K562 (cell line): ENCODE data around the gene LRRC8E. TPM values are rescaled to one million over a fixed set of nuclear protein-coding genes. Genes with fewer than 3 reads are reported as not detected.

ENCODE experiments used
- ARHGAP35 ChIP-seq: fragments of 450-650 bp; IDR thresholded peaks from 2 replicates; pipeline ENCODE4 v1.6.1; 2018; ENCODE audit not compliant: partially characterized antibody
- CC2D1A ChIP-seq: fragments of 450-650 bp; IDR thresholded peaks from 2 replicates; pipeline ENCODE4 v1.6.1; 2017; ENCODE audit warnings: mild to moderate bottlenecking
- MCM5 ChIP-seq: fragments of 450-650 bp; IDR thresholded peaks from 2 replicates; pipeline ENCODE4 v1.6.1; 2016; ENCODE audit warnings: low read depth
- NRF1 ChIP-seq, 2 experiments: fragments of 450-650 bp; IDR thresholded peaks in 1 of 2; conservative IDR thresholded peaks in 1 of 2; 2 replicates each; pipeline ENCODE4 v1.6.1; 2014; ENCODE audit warnings: mild to moderate bottlenecking in 2 of 2
- RBM39 ChIP-seq: fragments of 200-400 bp; formaldehyde crosslinking; optimal IDR thresholded peaks from 2 replicates; pipeline ENCODE3; 2018; ENCODE audit warnings: low read depth, low read length
- SETDB1 ChIP-seq: IDR thresholded peaks from one replicate; pipeline ENCODE4 v1.6.1; 2012; ENCODE audit warnings: low read length, control low read depth, inconsistent platforms
- TSC22D4 ChIP-seq: fragments of 450-650 bp; IDR thresholded peaks from 2 replicates; pipeline ENCODE4 v1.6.1; 2016; ENCODE audit warnings: missing genetic modification characterization, missing biosample characterization, control low read depth
- ZNF143 ChIP-seq: sonication (generic); formaldehyde crosslinking; IDR thresholded peaks from 2 replicates; pipeline ENCODE4 v1.9.0; 2022; ENCODE audit warnings: mild to moderate bottlenecking, missing genetic modification reagents
- polyA plus RNA-seq, 8 experiments: library from polyadenylated mRNA; depleted of rRNA in 4 of 8; stranded (reverse) in 5 of 8; unstranded in 3 of 8; fragments of >200 nt; fragmentation: Nextera tagmentation in 2 of 8; fragmentation: Illumina TruSeq in 1 of 8; extraction: Ambion mirVana in 2 of 8; extraction: Trizol in 1 of 8; gene quantifications; 2 replicates each; pipeline versions ENCODE4 v1.2.1 to v1.2.3, GENCODE V29; 2011 to 2014; ENCODE audit warnings: inconsistent platforms in 1 of 8, missing spikeins in 1 of 8
- total RNA-seq, 7 experiments: library from RNA; depleted of rRNA in 6 of 7; stranded (reverse); fragments of >200 nt in 6 of 7; fragmentation: Illumina TruSeq in 2 of 7; extraction: Trizol in 2 of 7; gene quantifications; 2 replicates each; pipeline versions ENCODE4 v1.2.1 to v1.2.3, GENCODE V29; 2011 to 2021; ENCODE audit warnings: low replicate concordance in 1 of 7
- TF ChIP-seq, protein P1 (sequence below): sonication (generic); formaldehyde crosslinking; IDR thresholded peaks from 2 replicates; pipeline ENCODE4 v1.8.0; 2022; ENCODE audit warnings: missing genetic modification reagents, mild to moderate bottlenecking, borderline replicate concordance
- TF ChIP-seq, protein P2 (sequence below), 2 experiments: fragments of 200-800 bp in 1 of 2; sonication (Bioruptor generic) in 1 of 2; sonication (generic) in 1 of 2; formaldehyde crosslinking in 1 of 2; IDR thresholded peaks in 1 of 2; conservative IDR thresholded peaks in 1 of 2; 2 replicates each; pipeline versions ENCODE4 v1.5.0 to v1.6.1; 2016 to 2020; ENCODE audit warnings: missing compliant biosample characterization in 1 of 2, missing genetic modification characterization in 1 of 2, missing genetic modification reagents in 1 of 2
- TF ChIP-seq, protein P3 (sequence below): IDR thresholded peaks from 3 replicates; pipeline ENCODE4 v1.6.1; 2011; ENCODE audit warnings: borderline replicate concordance, mild to moderate bottlenecking, moderate library complexity; ENCODE audit not compliant: insufficient read length; ENCODE audit errors: extremely low read depth
- TF ChIP-seq, protein P4 (sequence below): sonication (generic); formaldehyde crosslinking; IDR thresholded peaks from 2 replicates; pipeline ENCODE4 v1.8.0; 2023; ENCODE audit warnings: mild to moderate bottlenecking, missing genetic modification reagents
- TF ChIP-seq, protein P5 (sequence below), 2 experiments: fragments of 450-650 bp in 1 of 2; sonication (generic) in 1 of 2; formaldehyde crosslinking in 1 of 2; IDR thresholded peaks in 1 of 2; conservative IDR thresholded peaks in 1 of 2; 2 replicates each; pipeline versions ENCODE4 v1.6.1 to v1.8.1; 2016 to 2023; ENCODE audit warnings: mild to moderate bottlenecking in 2 of 2, moderate library complexity in 2 of 2, inconsistent platforms in 1 of 2, missing genetic modification reagents in 1 of 2

LRRC8E gene
- total and polyA plus RNA-seq, 9 of the 15 experiments (the other 6 are each of a cell fraction or from before 2014, with no cell fraction given), result 0.08 to 5.7 (median 3.5) TPM; not detected in 1

DNA sequence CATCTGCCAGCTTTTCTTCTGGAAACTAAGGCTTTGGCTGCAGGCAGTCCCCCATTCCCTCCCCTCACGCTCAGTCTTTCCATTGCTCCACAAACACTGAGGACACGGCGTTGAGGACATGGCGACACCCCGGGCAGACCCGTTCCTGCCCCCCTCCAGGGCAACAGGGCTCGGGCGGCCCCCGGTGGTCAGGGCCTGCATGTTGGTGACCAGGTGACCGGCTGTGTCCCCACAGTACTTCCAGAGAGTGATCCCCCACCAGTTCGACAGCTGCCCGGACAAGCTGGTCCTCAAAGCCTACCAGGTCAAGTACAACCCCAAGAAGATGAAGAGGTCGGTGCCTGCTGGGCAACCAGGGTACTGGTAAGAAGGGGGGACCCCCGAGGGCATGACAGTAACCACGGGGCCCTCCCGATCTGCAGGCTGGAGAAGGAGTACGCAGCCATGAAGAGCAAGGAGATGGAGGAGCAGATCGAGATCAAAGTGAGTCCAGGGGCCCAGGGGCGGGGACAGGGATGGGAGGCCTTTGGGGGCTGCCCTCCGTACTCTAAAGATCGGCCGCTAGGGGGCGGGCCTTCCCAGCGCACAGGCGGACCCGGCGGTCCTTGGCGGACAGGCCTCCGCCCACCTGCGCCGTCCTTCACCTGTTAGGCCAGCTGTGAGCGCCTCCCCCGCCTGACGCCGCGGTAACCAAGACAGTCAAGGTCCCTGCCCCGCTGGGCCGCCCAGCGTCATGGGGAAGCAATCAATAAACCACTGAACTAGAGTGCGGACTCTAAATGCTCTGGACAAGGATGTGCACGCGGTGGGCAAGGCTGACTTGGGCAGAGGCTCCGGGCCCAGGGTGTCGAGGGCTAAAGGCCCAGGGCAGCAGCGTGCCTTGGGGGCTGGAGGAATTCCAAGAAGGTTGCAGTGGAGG lies 35.2 kb upstream of the LRRC8E start (continued):
- TF ChIP-seq, protein P1, sequence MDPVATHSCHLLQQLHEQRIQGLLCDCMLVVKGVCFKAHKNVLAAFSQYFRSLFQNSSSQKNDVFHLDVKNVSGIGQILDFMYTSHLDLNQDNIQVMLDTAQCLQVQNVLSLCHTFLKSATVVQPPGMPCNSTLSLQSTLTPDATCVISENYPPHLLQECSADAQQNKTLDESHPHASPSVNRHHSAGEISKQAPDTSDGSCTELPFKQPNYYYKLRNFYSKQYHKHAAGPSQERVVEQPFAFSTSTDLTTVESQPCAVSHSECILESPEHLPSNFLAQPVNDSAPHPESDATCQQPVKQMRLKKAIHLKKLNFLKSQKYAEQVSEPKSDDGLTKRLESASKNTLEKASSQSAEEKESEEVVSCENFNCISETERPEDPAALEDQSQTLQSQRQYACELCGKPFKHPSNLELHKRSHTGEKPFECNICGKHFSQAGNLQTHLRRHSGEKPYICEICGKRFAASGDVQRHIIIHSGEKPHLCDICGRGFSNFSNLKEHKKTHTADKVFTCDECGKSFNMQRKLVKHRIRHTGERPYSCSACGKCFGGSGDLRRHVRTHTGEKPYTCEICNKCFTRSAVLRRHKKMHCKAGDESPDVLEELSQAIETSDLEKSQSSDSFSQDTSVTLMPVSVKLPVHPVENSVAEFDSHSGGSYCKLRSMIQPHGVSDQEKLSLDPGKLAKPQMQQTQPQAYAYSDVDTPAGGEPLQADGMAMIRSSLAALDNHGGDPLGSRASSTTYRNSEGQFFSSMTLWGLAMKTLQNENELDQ, result no peak
- TF ChIP-seq CC2D1A, result no peak; the same call in 1 of the 2 replicates
- TF ChIP-seq RBM39, result no peak
- no peak for TF ChIP-seq MCM5
- no peak for TF ChIP-seq TSC22D4 (tag)
- peak; percentile 61 to 70 for TF ChIP-seq NRF1 (conservative IDR thresholded peaks at IDR 0.05 in 1 of 2, IDR thresholded peaks at IDR 0.05 in 1 of 2)
- no peak for TF ChIP-seq ZNF143 (CRISPR knock-in tag)
- TF ChIP-seq, protein P2, sequence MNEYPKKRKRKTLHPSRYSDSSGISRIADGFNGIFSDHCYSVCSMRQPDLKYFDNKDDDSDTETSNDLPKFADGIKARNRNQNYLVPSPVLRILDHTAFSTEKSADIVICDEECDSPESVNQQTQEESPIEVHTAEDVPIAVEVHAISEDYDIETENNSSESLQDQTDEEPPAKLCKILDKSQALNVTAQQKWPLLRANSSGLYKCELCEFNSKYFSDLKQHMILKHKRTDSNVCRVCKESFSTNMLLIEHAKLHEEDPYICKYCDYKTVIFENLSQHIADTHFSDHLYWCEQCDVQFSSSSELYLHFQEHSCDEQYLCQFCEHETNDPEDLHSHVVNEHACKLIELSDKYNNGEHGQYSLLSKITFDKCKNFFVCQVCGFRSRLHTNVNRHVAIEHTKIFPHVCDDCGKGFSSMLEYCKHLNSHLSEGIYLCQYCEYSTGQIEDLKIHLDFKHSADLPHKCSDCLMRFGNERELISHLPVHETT (CRISPR knock-in tag; conservative IDR thresholded peaks at IDR 0.05 in 1 of 2, IDR thresholded peaks at IDR 0.05 in 1 of 2), result no peak
- TF ChIP-seq, protein P3, sequence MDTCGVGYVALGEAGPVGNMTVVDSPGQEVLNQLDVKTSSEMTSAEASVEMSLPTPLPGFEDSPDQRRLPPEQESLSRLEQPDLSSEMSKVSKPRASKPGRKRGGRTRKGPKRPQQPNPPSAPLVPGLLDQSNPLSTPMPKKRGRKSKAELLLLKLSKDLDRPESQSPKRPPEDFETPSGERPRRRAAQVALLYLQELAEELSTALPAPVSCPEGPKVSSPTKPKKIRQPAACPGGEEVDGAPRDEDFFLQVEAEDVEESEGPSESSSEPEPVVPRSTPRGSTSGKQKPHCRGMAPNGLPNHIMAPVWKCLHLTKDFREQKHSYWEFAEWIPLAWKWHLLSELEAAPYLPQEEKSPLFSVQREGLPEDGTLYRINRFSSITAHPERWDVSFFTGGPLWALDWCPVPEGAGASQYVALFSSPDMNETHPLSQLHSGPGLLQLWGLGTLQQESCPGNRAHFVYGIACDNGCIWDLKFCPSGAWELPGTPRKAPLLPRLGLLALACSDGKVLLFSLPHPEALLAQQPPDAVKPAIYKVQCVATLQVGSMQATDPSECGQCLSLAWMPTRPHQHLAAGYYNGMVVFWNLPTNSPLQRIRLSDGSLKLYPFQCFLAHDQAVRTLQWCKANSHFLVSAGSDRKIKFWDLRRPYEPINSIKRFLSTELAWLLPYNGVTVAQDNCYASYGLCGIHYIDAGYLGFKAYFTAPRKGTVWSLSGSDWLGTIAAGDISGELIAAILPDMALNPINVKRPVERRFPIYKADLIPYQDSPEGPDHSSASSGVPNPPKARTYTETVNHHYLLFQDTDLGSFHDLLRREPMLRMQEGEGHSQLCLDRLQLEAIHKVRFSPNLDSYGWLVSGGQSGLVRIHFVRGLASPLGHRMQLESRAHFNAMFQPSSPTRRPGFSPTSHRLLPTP, result no peak
- TF ChIP-seq, protein P4, sequence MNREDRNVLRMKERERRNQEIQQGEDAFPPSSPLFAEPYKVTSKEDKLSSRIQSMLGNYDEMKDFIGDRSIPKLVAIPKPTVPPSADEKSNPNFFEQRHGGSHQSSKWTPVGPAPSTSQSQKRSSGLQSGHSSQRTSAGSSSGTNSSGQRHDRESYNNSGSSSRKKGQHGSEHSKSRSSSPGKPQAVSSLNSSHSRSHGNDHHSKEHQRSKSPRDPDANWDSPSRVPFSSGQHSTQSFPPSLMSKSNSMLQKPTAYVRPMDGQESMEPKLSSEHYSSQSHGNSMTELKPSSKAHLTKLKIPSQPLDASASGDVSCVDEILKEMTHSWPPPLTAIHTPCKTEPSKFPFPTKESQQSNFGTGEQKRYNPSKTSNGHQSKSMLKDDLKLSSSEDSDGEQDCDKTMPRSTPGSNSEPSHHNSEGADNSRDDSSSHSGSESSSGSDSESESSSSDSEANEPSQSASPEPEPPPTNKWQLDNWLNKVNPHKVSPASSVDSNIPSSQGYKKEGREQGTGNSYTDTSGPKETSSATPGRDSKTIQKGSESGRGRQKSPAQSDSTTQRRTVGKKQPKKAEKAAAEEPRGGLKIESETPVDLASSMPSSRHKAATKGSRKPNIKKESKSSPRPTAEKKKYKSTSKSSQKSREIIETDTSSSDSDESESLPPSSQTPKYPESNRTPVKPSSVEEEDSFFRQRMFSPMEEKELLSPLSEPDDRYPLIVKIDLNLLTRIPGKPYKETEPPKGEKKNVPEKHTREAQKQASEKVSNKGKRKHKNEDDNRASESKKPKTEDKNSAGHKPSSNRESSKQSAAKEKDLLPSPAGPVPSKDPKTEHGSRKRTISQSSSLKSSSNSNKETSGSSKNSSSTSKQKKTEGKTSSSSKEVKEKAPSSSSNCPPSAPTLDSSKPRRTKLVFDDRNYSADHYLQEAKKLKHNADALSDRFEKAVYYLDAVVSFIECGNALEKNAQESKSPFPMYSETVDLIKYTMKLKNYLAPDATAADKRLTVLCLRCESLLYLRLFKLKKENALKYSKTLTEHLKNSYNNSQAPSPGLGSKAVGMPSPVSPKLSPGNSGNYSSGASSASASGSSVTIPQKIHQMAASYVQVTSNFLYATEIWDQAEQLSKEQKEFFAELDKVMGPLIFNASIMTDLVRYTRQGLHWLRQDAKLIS (CRISPR knock-in tag), result no peak
- TF ChIP-seq, protein P5, sequence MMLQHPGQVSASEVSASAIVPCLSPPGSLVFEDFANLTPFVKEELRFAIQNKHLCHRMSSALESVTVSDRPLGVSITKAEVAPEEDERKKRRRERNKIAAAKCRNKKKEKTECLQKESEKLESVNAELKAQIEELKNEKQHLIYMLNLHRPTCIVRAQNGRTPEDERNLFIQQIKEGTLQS (IDR thresholded peaks at IDR 0.05), result no peak
- TF ChIP-seq, protein P5 (CRISPR knock-in tag; conservative IDR thresholded peaks at IDR 0.05), result no peak
- TF ChIP-seq SETDB1, result no peak
- no peak for TF ChIP-seq ARHGAP35
